KMS-11 (cell line): ENCODE data around the gene TSPAN1.

Experiments
- H2AFZ ChIP-seq: fragments of 200-600 bp; sonication (generic); 2 replicates; pipeline ENCODE4 v1.6.1; 2016; ENCODE audit warnings: antibody characterized with exemption, mixed run types, low read depth
- H3K27ac ChIP-seq: fragments of 200-600 bp; sonication (generic); 2 replicates; pipeline ENCODE4 v1.6.1; 2016; ENCODE audit warnings: mild to moderate bottlenecking, mixed run types
- H3K27me3 ChIP-seq: fragments of 200-600 bp; sonication (generic); 2 replicates; pipeline ENCODE4 v1.6.1; 2017; ENCODE audit warnings: mild to moderate bottlenecking, low read depth, mixed run types, moderate library complexity; ENCODE audit not compliant: insufficient read depth
- H3K36me3 ChIP-seq: fragments of 200-600 bp; sonication (generic); 2 replicates; pipeline ENCODE4 v1.6.1; 2017; ENCODE audit warnings: mild to moderate bottlenecking, mixed run types; ENCODE audit not compliant: insufficient read depth
- H3K4me1 ChIP-seq: fragments of 200-600 bp; sonication (generic); 2 replicates; pipeline ENCODE4 v1.6.1; 2016; ENCODE audit warnings: mild to moderate bottlenecking, low read depth, mixed run types; ENCODE audit not compliant: poor library complexity, severe bottlenecking
- H3K4me2 ChIP-seq: fragments of 200-600 bp; sonication (generic); 2 replicates; pipeline ENCODE4 v1.7.0; 2016; ENCODE audit warnings: mild to moderate bottlenecking, mixed run types
- H3K4me3 ChIP-seq: fragments of 200-600 bp; sonication (generic); IDR thresholded peaks from 2 replicates; pipeline ENCODE4 v1.6.1; 2017; ENCODE audit warnings: low read depth, low read length, mixed read lengths; ENCODE audit not compliant: insufficient read depth
- H3K79me2 ChIP-seq: fragments of 200-600 bp; sonication (generic); 2 replicates; pipeline ENCODE4 v1.6.1; 2016; ENCODE audit warnings: low read depth, mixed run types; ENCODE audit not compliant: insufficient read depth
- H3K9ac ChIP-seq: fragments of 200-600 bp; sonication (generic); 2 replicates; pipeline ENCODE4 v1.6.1; 2016; ENCODE audit warnings: mild to moderate bottlenecking, mixed run types
- H4K20me1 ChIP-seq: fragments of 200-600 bp; sonication (generic); 2 replicates; pipeline ENCODE4 v1.6.1; 2016; ENCODE audit warnings: mild to moderate bottlenecking, mixed run types; ENCODE audit not compliant: insufficient read depth
- TF ChIP-seq, protein P1 (sequence below): fragments of 200-600 bp; sonication (generic); conservative IDR thresholded peaks from 2 replicates; pipeline ENCODE4 v1.6.1; 2017; ENCODE audit warnings: low read depth, mild to moderate bottlenecking, antibody characterized with exemption, low read length, moderate library complexity, mixed read lengths

Gene TSPAN1

DNA sequence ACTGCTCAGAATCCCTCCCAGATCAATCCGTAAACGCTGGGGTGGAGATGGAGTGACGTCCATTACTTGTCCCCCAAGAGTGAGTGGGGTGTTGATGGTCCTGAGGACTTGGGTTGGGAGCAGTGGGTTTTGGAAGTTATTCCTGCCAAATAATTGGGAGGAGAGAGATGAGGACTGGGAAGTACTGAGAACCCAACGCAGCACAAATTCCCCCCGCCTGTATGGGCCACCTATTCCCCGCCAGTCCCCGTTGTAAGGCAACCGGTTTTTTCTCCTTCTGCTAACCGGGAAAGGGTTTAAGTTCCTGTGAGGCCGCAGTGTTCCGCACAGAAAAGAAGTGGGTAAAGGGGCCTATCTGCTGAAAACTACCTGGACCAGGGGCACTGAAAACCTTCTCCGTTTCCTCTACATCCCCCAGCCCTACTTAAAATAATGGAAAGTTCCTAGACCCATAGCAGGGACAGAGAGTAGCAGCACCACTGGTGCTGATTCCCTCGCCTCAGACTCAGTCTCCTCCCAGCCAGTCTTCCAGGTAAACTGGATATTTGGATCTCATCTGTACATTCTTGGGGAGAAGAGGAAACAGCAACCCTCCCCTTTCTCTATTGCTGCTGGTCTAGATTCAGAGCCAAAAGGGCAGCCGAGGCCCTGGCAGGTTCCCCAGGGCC lies 29.0 kb downstream of the TSPAN1 start:
- H3K27me3 ChIP-seq, result no peaks in the 10 kb centered on the region
- TF ChIP-seq, protein P1, sequence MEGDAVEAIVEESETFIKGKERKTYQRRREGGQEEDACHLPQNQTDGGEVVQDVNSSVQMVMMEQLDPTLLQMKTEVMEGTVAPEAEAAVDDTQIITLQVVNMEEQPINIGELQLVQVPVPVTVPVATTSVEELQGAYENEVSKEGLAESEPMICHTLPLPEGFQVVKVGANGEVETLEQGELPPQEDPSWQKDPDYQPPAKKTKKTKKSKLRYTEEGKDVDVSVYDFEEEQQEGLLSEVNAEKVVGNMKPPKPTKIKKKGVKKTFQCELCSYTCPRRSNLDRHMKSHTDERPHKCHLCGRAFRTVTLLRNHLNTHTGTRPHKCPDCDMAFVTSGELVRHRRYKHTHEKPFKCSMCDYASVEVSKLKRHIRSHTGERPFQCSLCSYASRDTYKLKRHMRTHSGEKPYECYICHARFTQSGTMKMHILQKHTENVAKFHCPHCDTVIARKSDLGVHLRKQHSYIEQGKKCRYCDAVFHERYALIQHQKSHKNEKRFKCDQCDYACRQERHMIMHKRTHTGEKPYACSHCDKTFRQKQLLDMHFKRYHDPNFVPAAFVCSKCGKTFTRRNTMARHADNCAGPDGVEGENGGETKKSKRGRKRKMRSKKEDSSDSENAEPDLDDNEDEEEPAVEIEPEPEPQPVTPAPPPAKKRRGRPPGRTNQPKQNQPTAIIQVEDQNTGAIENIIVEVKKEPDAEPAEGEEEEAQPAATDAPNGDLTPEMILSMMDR, result no peak
- H3K27ac ChIP-seq, result no peak overlapping the region
- H3K79me2 ChIP-seq, result no peaks in the 10 kb centered on the region
- H3K4me3 ChIP-seq, result no peak overlapping the region
- H4K20me1 ChIP-seq, result no peaks in the 10 kb centered on the region
- H3K9ac ChIP-seq, result no peak overlapping the region
- peaks cover 6% of the 10 kb centered on the region for H3K4me1 ChIP-seq
- H3K4me2 ChIP-seq, result no peak overlapping the region
- H3K36me3 ChIP-seq, result no peaks in the 10 kb centered on the region
- H2AFZ ChIP-seq, result no peak overlapping the region

DNA sequence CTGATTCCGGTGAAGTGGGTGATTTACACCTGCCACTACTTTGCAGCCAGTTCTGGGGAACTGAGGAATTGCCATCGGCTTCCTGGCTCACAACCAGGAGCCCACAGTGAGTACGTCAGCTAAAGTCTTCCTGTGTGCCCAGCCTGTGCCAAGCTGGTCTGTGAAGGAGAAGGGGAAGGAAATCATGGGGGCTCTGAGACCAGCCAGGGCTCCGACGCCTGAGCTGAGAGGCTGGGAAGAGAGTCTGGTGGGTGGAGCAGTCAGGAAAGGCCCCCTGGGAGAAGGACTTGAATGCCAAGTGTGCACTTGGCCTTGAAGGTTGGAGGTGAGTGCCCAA lies 29.5 kb downstream of the TSPAN1 start:
- Histone ChIP-seq H2AFZ (no peak overlapping the region), H3K36me3 (no peaks in the 10 kb centered on the region), H3K4me1 (peaks cover under 1% of the 10 kb centered on the region), H3K79me2 (no peaks in the 10 kb centered on the region), H3K27me3 (no peaks in the 10 kb centered on the region), H4K20me1 (no peaks in the 10 kb centered on the region), H3K4me3 (no peak overlapping the region), H3K9ac (no peak overlapping the region), H3K4me2 (no peak overlapping the region), H3K27ac (no peak overlapping the region)
- TF ChIP-seq, protein P1, result no peak

DNA sequence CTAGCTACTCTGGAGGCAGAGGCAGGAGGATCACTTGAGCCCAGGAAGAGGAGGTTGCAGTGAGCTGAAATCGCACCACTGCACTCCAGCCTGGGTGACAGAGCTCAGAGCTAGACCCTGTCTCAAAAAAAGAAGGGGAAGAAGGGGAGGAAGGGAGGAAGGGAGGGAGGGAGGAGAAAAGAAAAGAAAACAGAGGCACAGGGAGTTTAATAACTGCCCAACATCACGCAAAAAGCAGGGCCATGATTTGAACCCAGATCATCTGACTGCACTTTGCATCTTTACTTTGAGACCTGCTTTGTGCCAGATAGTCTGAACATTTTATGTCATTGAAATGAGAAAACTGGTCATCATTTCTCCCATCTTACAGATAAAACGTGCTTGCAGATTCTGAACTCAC lies 30.3 kb downstream of the TSPAN1 start:
- Histone ChIP-seq H3K27ac (no peak overlapping the region), H3K4me3 (no peak overlapping the region), H3K4me2 (no peak overlapping the region), H3K9ac (no peak overlapping the region), H4K20me1 (no peaks in the 10 kb centered on the region), H3K36me3 (no peaks in the 10 kb centered on the region), H2AFZ (no peak overlapping the region), H3K27me3 (no peaks in the 10 kb centered on the region), H3K79me2 (no peaks in the 10 kb centered on the region), H3K4me1 (no peaks in the 10 kb centered on the region)
- TF ChIP-seq, protein P1, result no peak

DNA sequence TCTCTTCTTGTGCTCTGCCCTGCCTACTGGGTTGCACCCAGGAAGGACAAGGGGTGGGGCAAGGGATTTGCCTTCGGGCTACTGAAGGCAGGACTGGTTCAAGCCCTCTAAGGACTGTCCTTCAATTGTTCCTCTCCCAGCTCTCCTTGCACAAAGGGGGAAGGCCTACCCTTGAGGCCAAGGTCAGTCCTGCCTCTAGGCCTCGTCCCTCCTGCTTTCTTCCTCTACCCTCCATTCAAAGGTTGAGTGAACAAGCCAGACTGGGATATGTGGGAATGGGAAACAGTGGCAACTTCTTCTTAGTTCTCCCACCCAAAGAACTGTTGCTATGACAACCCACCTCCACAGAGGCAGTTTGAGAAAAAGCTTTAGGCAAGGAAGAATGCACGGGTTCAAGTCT lies 30.9 kb downstream of the TSPAN1 start:
- H3K4me2 ChIP-seq, result no peak overlapping the region
- H3K4me1 ChIP-seq, result no peaks in the 10 kb centered on the region
- no peaks in the 10 kb centered on the region for H4K20me1 ChIP-seq
- H3K79me2 ChIP-seq, result no peaks in the 10 kb centered on the region
- H3K9ac ChIP-seq, result no peak overlapping the region
- H3K27me3 ChIP-seq, result no peaks in the 10 kb centered on the region
- H2AFZ ChIP-seq, result no peak overlapping the region
- H3K36me3 ChIP-seq, result no peaks in the 10 kb centered on the region
- no peak overlapping the region for H3K4me3 ChIP-seq
- H3K27ac ChIP-seq, result no peak overlapping the region
- TF ChIP-seq, protein P1, result no peak
